Liver (tissue), 9 donors: ENCODE data around the gene EBLN2. TPM values are rescaled to one million over a fixed set of nuclear protein-coding genes. Genes with fewer than 3 reads are reported as not detected.

ENCODE experiments used
- DNase-seq: peaks from one replicate; pipeline ENCODE4 v3.0.0-alpha.2; 2017; ENCODE audit warnings: low spot score
- H3K27ac ChIP-seq, 2 donors: one replicate each; pipeline ENCODE4 v1.7.0; 2013; ENCODE audit warnings: inconsistent platforms in 2 of 2, low read length in 2 of 2, control low read depth in 1 of 2, low read depth in 1 of 2, mild to moderate bottlenecking in 1 of 2
- H3K27me3 ChIP-seq, 4 donors: one replicate each; pipeline versions ENCODE4 v1.6.1 to v1.7.0; 2013; ENCODE audit warnings: low read length in 3 of 4, inconsistent platforms in 1 of 4, mild to moderate bottlenecking in 1 of 4, moderate library complexity in 1 of 4; ENCODE audit not compliant: control insufficient read depth in 4 of 4, insufficient read depth in 4 of 4
- H3K36me3 ChIP-seq, 4 donors: one replicate each; pipeline versions ENCODE4 v1.6.1 to v1.7.0; 2013; ENCODE audit warnings: low read length in 3 of 4, mild to moderate bottlenecking in 3 of 4, low read depth in 1 of 4, moderate library complexity in 1 of 4; ENCODE audit not compliant: control insufficient read depth in 4 of 4, insufficient read depth in 3 of 4
- H3K4me1 ChIP-seq, 4 donors: one replicate each; pipeline versions ENCODE4 v1.6.1 to v1.7.0; 2013; ENCODE audit warnings: low read length in 3 of 4, mild to moderate bottlenecking in 3 of 4, moderate library complexity in 1 of 4; ENCODE audit not compliant: control insufficient read depth in 4 of 4, insufficient read depth in 4 of 4
- H3K4me3 ChIP-seq, 3 donors: one replicate each; pipeline versions ENCODE4 v1.6.1 to v1.7.0; 2013; ENCODE audit warnings: low read length in 3 of 3, control low read depth in 1 of 3, low read depth in 1 of 3, mild to moderate bottlenecking in 1 of 3
- H3K9ac ChIP-seq, 2 donors: one replicate each; pipeline ENCODE4 v1.7.0; 2013; ENCODE audit warnings: low read length in 2 of 2, mild to moderate bottlenecking in 2 of 2, moderate library complexity in 2 of 2, control low read depth in 1 of 2, low read depth in 1 of 2
- H3K9me3 ChIP-seq, 4 donors: one replicate each; pipeline versions ENCODE4 v1.6.1 to v1.7.0; 2013; ENCODE audit warnings: low read length in 3 of 4; ENCODE audit not compliant: control insufficient read depth in 4 of 4
- EGR1 ChIP-seq, 2 donors: IDR thresholded peaks; 2 replicates each; pipeline ENCODE4 v1.6.1; 2016 to 2018; ENCODE audit warnings: antibody characterized with exemption in 2 of 2, low read depth in 2 of 2
- FOXA1 ChIP-seq: IDR thresholded peaks from 2 replicates; pipeline ENCODE4 v1.6.1; 2016; ENCODE audit warnings: antibody characterized with exemption
- FOXA2 ChIP-seq: IDR thresholded peaks from 2 replicates; pipeline ENCODE4 v1.6.1; 2016; ENCODE audit warnings: antibody characterized with exemption
- GABPA ChIP-seq, 2 donors: IDR thresholded peaks in 1 of 2; conservative IDR thresholded peaks in 1 of 2; 2 replicates each; pipeline ENCODE4 v1.6.1; 2016; ENCODE audit warnings: antibody characterized with exemption in 2 of 2, mild to moderate bottlenecking in 1 of 2, moderate library complexity in 1 of 2
- HNF4A ChIP-seq, 2 donors: conservative IDR thresholded peaks; 2 replicates each; pipeline ENCODE4 v1.6.1; 2016; ENCODE audit warnings: antibody characterized with exemption in 2 of 2, mild to moderate bottlenecking in 2 of 2
- HNF4G ChIP-seq: IDR thresholded peaks from 2 replicates; pipeline ENCODE4 v1.6.1; 2016; ENCODE audit warnings: antibody characterized with exemption
- JUND ChIP-seq, 2 donors: IDR thresholded peaks; 2 replicates each; pipeline ENCODE4 v1.6.1; 2016; ENCODE audit warnings: antibody characterized with exemption in 2 of 2
- NR2F2 ChIP-seq: IDR thresholded peaks from 2 replicates; pipeline ENCODE4 v1.6.1; 2016; ENCODE audit warnings: antibody characterized with exemption
- RAD21 ChIP-seq, 2 donors: IDR thresholded peaks; 2 replicates each; pipeline ENCODE4 v1.6.1; 2016; ENCODE audit warnings: antibody characterized with exemption in 2 of 2, mild to moderate bottlenecking in 2 of 2
- RXRA ChIP-seq, 2 donors: IDR thresholded peaks; 2 replicates each; pipeline ENCODE4 v1.6.1; 2017 to 2018; ENCODE audit warnings: antibody characterized with exemption in 2 of 2, mild to moderate bottlenecking in 1 of 2
- SP1 ChIP-seq: IDR thresholded peaks from 2 replicates; pipeline ENCODE4 v1.6.1; 2018; ENCODE audit warnings: antibody characterized with exemption, mild to moderate bottlenecking
- TAF1 ChIP-seq: conservative IDR thresholded peaks from 2 replicates; pipeline ENCODE4 v1.6.1; 2016; ENCODE audit warnings: antibody characterized with exemption, mild to moderate bottlenecking
- YY1 ChIP-seq: IDR thresholded peaks from 2 replicates; pipeline ENCODE4 v1.6.1; 2016; ENCODE audit warnings: antibody characterized with exemption, mild to moderate bottlenecking
- WGBS: extraction: QIAGEN DNeasy Blood & Tissue Kit; methylation state at CpG from one replicate; pipeline ENCODE4 v1.1.7; 2013; 5-methylcytosine and 5-hydroxymethylcytosine counted together
- polyA plus RNA-seq, 2 donors: library from polyadenylated mRNA; stranded (reverse) in 1 of 2; unstranded in 1 of 2; fragments of 200-250 nt in 1 of 2; fragments of >200 nt in 1 of 2; fragmentation: Nextera tagmentation in 1 of 2; extraction: Ambion mirVana in 1 of 2; gene quantifications; one replicate each; pipeline versions ENCODE4 v1.2.1 to v1.2.3, GENCODE V29; 2013 to 2015
- total RNA-seq, 2 donors: library from RNA; depleted of rRNA; stranded (reverse); fragments of >200 nt; gene quantifications; one replicate each; pipeline ENCODE4 v1.2.3, GENCODE V29; 2014
- TF ChIP-seq, protein P1 (sequence below): IDR thresholded peaks from 2 replicates; pipeline ENCODE4 v1.6.1; 2016; ENCODE audit warnings: antibody characterized with exemption
- TF ChIP-seq, protein P2 (sequence below): IDR thresholded peaks from 2 replicates; pipeline ENCODE4 v1.6.1; 2016; ENCODE audit warnings: antibody characterized with exemption
- TF ChIP-seq, protein P3 (sequence below): IDR thresholded peaks from 2 replicates; pipeline ENCODE4 v1.6.1; 2016; ENCODE audit warnings: antibody characterized with exemption
- TF ChIP-seq, protein P4 (sequence below): fragments of 150-350 bp; IDR thresholded peaks from 2 replicates; pipeline ENCODE4 v1.5.1; 2017; ENCODE audit warnings: improper control_type of control experiment, low read depth, low read length; ENCODE audit not compliant: missing input control
- TF ChIP-seq, protein P5 (sequence below): IDR thresholded peaks from 2 replicates; pipeline ENCODE4 v1.6.1; 2016; ENCODE audit warnings: antibody characterized with exemption, mild to moderate bottlenecking
- donor health status: healthy.
- donor health status: healthy.
- donor health status: healthy.
- donor health status: healthy.
- donor health status: healthy.

Gene EBLN2
- total and polyA plus RNA-seq, 4 donors: 0.31 to 7.2 (median 2.0) TPM

DNA sequence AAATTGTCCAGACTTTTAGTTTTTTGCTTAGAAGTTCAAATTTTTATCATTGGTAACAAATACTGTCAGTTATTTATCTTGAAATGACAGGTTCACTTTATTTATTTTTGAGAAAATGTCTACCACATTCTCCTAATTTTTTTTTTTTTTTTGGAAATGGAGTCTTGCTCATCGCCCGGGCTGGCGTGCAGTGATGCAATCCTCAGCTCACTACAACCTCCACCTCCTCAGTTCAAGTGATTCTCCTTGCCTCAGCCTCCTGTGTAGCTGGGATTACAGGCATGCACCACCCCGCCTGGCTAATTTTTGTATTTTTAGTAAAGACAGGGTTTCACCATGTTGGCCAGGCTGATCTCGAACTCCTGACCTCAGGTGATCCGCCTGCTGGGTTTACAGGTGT lies 16.1 kb upstream of the EBLN2 start:
- Histone ChIP-seq H3K9ac (no peak overlapping the region), H3K4me3 (no peak overlapping the region), H3K9me3 (no peaks in the 10 kb centered on the region), H3K27me3 (no peaks in the 10 kb centered on the region), H3K27ac (no peak overlapping the region), H3K36me3 (peaks cover 0 to 3% (median 0%) of the 10 kb centered on the region in 4 donors), H3K4me1 (peaks cover 0 to 11% (median 5%) of the 10 kb centered on the region in 4 donors)
- DNase-seq: no peak
- TF ChIP-seq HNF4G: no peak
- TF ChIP-seq, protein P1, sequence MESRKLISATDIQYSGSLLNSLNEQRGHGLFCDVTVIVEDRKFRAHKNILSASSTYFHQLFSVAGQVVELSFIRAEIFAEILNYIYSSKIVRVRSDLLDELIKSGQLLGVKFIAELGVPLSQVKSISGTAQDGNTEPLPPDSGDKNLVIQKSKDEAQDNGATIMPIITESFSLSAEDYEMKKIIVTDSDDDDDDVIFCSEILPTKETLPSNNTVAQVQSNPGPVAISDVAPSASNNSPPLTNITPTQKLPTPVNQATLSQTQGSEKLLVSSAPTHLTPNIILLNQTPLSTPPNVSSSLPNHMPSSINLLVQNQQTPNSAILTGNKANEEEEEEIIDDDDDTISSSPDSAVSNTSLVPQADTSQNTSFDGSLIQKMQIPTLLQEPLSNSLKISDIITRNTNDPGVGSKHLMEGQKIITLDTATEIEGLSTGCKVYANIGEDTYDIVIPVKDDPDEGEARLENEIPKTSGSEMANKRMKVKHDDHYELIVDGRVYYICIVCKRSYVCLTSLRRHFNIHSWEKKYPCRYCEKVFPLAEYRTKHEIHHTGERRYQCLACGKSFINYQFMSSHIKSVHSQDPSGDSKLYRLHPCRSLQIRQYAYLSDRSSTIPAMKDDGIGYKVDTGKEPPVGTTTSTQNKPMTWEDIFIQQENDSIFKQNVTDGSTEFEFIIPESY: no peak
- 86% methylated on average over 6 of the region's 6 CpGs for WGBS

DNA sequence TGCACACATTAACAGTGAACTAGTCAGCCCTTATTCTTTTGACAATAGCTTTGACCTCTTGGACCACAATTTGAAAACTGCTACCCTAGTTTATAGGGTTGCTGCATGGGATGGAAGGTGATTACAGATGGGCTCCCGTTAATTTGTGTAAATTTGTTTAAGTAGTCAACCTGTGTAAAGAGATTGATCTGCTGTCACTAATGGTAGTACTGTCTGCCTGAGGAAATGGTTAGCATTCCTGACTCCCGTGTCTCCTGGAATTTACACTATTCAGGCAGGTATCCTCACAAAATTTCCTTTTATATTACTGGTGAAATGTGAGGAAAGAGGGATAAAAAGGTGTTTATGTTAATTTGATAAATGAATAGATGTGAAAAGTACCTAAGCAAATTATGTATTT lies 15.3 kb upstream of the EBLN2 start:
- H3K27me3 ChIP-seq: no peaks in the 10 kb centered on the region
- no peak for DNase-seq
- no peaks in the 10 kb centered on the region for H3K9me3 ChIP-seq
- TF ChIP-seq EGR1 (IDR thresholded peaks at IDR 0.05; ENCODE audit: low read depth in 2 of 2): no peak
- TF ChIP-seq TAF1: no peak
- TF ChIP-seq HNF4G: no peak
- no peak for TF ChIP-seq JUND (IDR thresholded peaks at IDR 0.05)
- no peak for TF ChIP-seq FOXA2
- TF ChIP-seq RAD21 (IDR thresholded peaks at IDR 0.05): no peak
- no peak for TF ChIP-seq GABPA (IDR thresholded peaks at IDR 0.05 in 1 of 2, conservative IDR thresholded peaks at IDR 0.05 in 1 of 2)
- TF ChIP-seq, protein P2, sequence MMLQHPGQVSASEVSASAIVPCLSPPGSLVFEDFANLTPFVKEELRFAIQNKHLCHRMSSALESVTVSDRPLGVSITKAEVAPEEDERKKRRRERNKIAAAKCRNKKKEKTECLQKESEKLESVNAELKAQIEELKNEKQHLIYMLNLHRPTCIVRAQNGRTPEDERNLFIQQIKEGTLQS: no peak
- TF ChIP-seq, protein P1: no peak
- TF ChIP-seq HNF4A (conservative IDR thresholded peaks at IDR 0.05): no peak
- TF ChIP-seq NR2F2: no peak
- no peak for TF ChIP-seq RXRA (IDR thresholded peaks at IDR 0.05)
- TF ChIP-seq YY1: no peak
- TF ChIP-seq, protein P3, sequence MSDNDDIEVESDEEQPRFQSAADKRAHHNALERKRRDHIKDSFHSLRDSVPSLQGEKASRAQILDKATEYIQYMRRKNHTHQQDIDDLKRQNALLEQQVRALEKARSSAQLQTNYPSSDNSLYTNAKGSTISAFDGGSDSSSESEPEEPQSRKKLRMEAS: no peak
- TF ChIP-seq, protein P4, sequence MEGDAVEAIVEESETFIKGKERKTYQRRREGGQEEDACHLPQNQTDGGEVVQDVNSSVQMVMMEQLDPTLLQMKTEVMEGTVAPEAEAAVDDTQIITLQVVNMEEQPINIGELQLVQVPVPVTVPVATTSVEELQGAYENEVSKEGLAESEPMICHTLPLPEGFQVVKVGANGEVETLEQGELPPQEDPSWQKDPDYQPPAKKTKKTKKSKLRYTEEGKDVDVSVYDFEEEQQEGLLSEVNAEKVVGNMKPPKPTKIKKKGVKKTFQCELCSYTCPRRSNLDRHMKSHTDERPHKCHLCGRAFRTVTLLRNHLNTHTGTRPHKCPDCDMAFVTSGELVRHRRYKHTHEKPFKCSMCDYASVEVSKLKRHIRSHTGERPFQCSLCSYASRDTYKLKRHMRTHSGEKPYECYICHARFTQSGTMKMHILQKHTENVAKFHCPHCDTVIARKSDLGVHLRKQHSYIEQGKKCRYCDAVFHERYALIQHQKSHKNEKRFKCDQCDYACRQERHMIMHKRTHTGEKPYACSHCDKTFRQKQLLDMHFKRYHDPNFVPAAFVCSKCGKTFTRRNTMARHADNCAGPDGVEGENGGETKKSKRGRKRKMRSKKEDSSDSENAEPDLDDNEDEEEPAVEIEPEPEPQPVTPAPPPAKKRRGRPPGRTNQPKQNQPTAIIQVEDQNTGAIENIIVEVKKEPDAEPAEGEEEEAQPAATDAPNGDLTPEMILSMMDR: no peak
- TF ChIP-seq FOXA1: no peak
- TF ChIP-seq, protein P5, sequence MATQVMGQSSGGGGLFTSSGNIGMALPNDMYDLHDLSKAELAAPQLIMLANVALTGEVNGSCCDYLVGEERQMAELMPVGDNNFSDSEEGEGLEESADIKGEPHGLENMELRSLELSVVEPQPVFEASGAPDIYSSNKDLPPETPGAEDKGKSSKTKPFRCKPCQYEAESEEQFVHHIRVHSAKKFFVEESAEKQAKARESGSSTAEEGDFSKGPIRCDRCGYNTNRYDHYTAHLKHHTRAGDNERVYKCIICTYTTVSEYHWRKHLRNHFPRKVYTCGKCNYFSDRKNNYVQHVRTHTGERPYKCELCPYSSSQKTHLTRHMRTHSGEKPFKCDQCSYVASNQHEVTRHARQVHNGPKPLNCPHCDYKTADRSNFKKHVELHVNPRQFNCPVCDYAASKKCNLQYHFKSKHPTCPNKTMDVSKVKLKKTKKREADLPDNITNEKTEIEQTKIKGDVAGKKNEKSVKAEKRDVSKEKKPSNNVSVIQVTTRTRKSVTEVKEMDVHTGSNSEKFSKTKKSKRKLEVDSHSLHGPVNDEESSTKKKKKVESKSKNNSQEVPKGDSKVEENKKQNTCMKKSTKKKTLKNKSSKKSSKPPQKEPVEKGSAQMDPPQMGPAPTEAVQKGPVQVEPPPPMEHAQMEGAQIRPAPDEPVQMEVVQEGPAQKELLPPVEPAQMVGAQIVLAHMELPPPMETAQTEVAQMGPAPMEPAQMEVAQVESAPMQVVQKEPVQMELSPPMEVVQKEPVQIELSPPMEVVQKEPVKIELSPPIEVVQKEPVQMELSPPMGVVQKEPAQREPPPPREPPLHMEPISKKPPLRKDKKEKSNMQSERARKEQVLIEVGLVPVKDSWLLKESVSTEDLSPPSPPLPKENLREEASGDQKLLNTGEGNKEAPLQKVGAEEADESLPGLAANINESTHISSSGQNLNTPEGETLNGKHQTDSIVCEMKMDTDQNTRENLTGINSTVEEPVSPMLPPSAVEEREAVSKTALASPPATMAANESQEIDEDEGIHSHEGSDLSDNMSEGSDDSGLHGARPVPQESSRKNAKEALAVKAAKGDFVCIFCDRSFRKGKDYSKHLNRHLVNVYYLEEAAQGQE: no peak
- TF ChIP-seq SP1: no peak
- peaks cover 0 to 3% (median 0%) of the 10 kb centered on the region in 4 donors for H3K36me3 ChIP-seq
- no peak overlapping the region for H3K27ac ChIP-seq
- H3K4me3 ChIP-seq: no peak overlapping the region
- H3K9ac ChIP-seq: no peak overlapping the region
- H3K4me1 ChIP-seq: peaks cover 0 to 14% (median 6%) of the 10 kb centered on the region in 4 donors
- WGBS: 33% methylated on average over 2 of the region's 2 CpGs
